HepG2 (cell line): Measurements from ENCODE around the gene WNT9A. TPM values are rescaled to one million over a fixed set of nuclear protein-coding genes. Genes with fewer than 3 reads are reported as not detected.

Experiments
- ATAC-seq: fragments of 200-7000 bp; cut with Tn5 transposase; 3 replicates; pipeline ENCODE4 v1.9.1; 2020; ENCODE audit warnings: mild to moderate bottlenecking, moderate library complexity
- BruUV-seq: library from RNA; stranded (reverse); fragments of 400-500 nt; replicated peaks from 2 replicates; lab custom pipeline; 2021; lab: Mats Ljungman, UMichigan
- CTCF ChIA-PET: fragments of 300-600 bp; formaldehyde crosslinking; extraction: SDS; loops from one replicate; lab custom pipeline; 2021; ENCODE audit warnings: low total read pairs, inconsistent platforms, low intra/inter-chr PET ratio; lab: Yijun Ruan, JAX
- POLR2A ChIA-PET: fragments of 350-600 bp; sonication (Branson Sonifier 250); formaldehyde crosslinking; loops from one replicate; lab custom pipeline; 2020; ENCODE audit warnings: antibody characterized with exemption, inconsistent platforms; lab: Yijun Ruan, JAX
- DNase-seq: peaks from one replicate; pipeline ENCODE4 v3.0.0-alpha.2; 2015; ENCODE audit warnings: low spot score
- FAIRE-seq: peaks from 3 replicates; lab custom pipeline; 2011; peaks lifted over from hg19 to GRCh38; lab: Jason Lieb, UNC
- H2AFZ ChIP-seq: one replicate; pipeline ENCODE4 v1.6.1; 2011; ENCODE audit warnings: low read length, inconsistent platforms
- H3K27ac ChIP-seq: fragments of 300-600 bp; 3 replicates; pipeline ENCODE4 v1.8.0; 2011; ENCODE audit warnings: mixed run types, mild to moderate bottlenecking, mixed read lengths, low read length, inconsistent platforms; ENCODE audit not compliant: insufficient read depth; ENCODE audit errors: extremely low read length
- H3K27me3 ChIP-seq, 2 experiments: fragments of 200-600 bp in 1 of 2; 2 replicates in 1 of 2; 3 replicates in 1 of 2; pipeline versions ENCODE4 v1.6.0 to v1.8.0; 2011; ENCODE audit warnings: low read length in 2 of 2, mild to moderate bottlenecking in 2 of 2, moderate library complexity in 2 of 2, inconsistent platforms in 1 of 2; ENCODE audit not compliant: insufficient read depth in 2 of 2, control insufficient read depth in 1 of 2
- H3K36me3 ChIP-seq, 2 experiments: fragments of 200-600 bp in 1 of 2; replicated peaks in 1 of 2; 2 replicates in 1 of 2; 3 replicates in 1 of 2; pipeline versions ENCODE4 v1.5.1 to v1.8.0; 2011; ENCODE audit warnings: low read length in 2 of 2, inconsistent platforms in 1 of 2; ENCODE audit not compliant: insufficient read depth in 2 of 2, control insufficient read depth in 1 of 2
- H3K4me1 ChIP-seq: 2 replicates; pipeline ENCODE4 v1.5.1; 2012; ENCODE audit warnings: low read length, inconsistent platforms; ENCODE audit not compliant: insufficient read depth
- H3K4me2 ChIP-seq: 2 replicates; pipeline ENCODE4 v1.6.0; 2011; ENCODE audit warnings: low read depth, low read length, inconsistent platforms
- H3K4me3 ChIP-seq, 3 experiments: fragments of 200-600 bp in 1 of 3; sonication (generic), shearing (Covaris generic) in 1 of 3; replicated peaks in 1 of 3; 2 replicates each; pipeline ENCODE4 v1.5.1; 2011 to 2016; ENCODE audit warnings: low read length in 3 of 3, inconsistent platforms in 2 of 3, low read depth in 2 of 3, mild to moderate bottlenecking in 2 of 3, control low read depth in 1 of 3, mixed read lengths in 1 of 3; ENCODE audit not compliant: insufficient read depth in 1 of 3
- H3K79me2 ChIP-seq: one replicate; pipeline ENCODE4 v1.6.1; 2011; ENCODE audit warnings: low read length, inconsistent platforms; ENCODE audit not compliant: insufficient read depth
- H3K9ac ChIP-seq: 2 replicates; pipeline ENCODE4 v1.6.0; 2011; ENCODE audit warnings: mild to moderate bottlenecking, low read depth, low read length, inconsistent platforms; ENCODE audit not compliant: insufficient read depth
- H3K9me3 ChIP-seq: 2 replicates; pipeline ENCODE4 v1.5.1; 2012; ENCODE audit warnings: mild to moderate bottlenecking, low read length
- H4K20me1 ChIP-seq: 2 replicates; pipeline ENCODE4 v1.6.0; 2011; ENCODE audit warnings: inconsistent platforms, mild to moderate bottlenecking, low read length, moderate library complexity; ENCODE audit not compliant: insufficient read depth
- ARID4A ChIP-seq: sonication (generic); formaldehyde crosslinking; IDR thresholded peaks from 2 replicates; pipeline ENCODE4 v1.5.0; 2020; ENCODE audit warnings: mild to moderate bottlenecking, missing genetic modification reagents, borderline replicate concordance
- HNF4G ChIP-seq, 2 experiments: sonication (generic) in 1 of 2; formaldehyde crosslinking in 1 of 2; IDR thresholded peaks; 2 replicates each; pipeline versions ENCODE4 v1.4.0 to v1.6.1; 2011 to 2020; ENCODE audit warnings: borderline replicate concordance in 2 of 2, low read depth in 2 of 2, mild to moderate bottlenecking in 2 of 2, low read length in 1 of 2, missing genetic modification reagents in 1 of 2, moderate library complexity in 1 of 2
- IKZF5 ChIP-seq: IDR thresholded peaks from 2 replicates; pipeline ENCODE4 v1.6.1; 2018; ENCODE audit warnings: missing genetic modification reagents, mild to moderate bottlenecking, missing compliant biosample characterization
- JUNB ChIP-seq: sonication (generic); formaldehyde crosslinking; IDR thresholded peaks from 2 replicates; pipeline ENCODE4 v1.8.0; 2022; ENCODE audit warnings: missing genetic modification reagents, mild to moderate bottlenecking, borderline replicate concordance
- SMAD3 ChIP-seq: sonication (generic); formaldehyde crosslinking; IDR thresholded peaks from 2 replicates; pipeline ENCODE4 v1.4.0; 2020; ENCODE audit warnings: missing genetic modification reagents
- XRCC5 ChIP-seq: fragments of 200-400 bp; formaldehyde crosslinking; optimal IDR thresholded peaks from 2 replicates; pipeline ENCODE3; 2017; ENCODE audit warnings: mild to moderate bottlenecking, low read length
- ZNF503 ChIP-seq: sonication (generic); formaldehyde crosslinking; IDR thresholded peaks from 2 replicates; pipeline ENCODE4 v1.4.0; 2020; ENCODE audit warnings: missing genetic modification reagents
- WGBS: methylation state at CpG from one replicate; pipeline ENCODE4 v1.1.6; 2017; ENCODE audit warnings: low lambda C conversion rate; 5-methylcytosine and 5-hydroxymethylcytosine counted together
- in situ Hi-C: cut with HindIII; loops from 2 replicates; pipeline ENCODE4 v1.10.0; 2017; ENCODE audit warnings: low pct_unique_long_range_greater_than_20kb; ENCODE audit not compliant: extremely low pct_ligation_motif_present
- intact Hi-C: fragments of 100-400 bp; cut with micrococcal nuclease; formaldehyde crosslinking; loops from one replicate; pipeline ENCODE4 v1.10.0; 2022; ENCODE audit not compliant: unreplicated experiment
- polyA plus RNA-seq, 8 experiments: library from polyadenylated mRNA; depleted of rRNA in 3 of 8; stranded (reverse) in 7 of 8; unstranded in 1 of 8; fragments of >200 nt; fragmentation: Illumina TruSeq in 4 of 8; extraction: Trizol in 4 of 8; gene quantifications; 2 replicates each; pipeline versions ENCODE4 v1.2.1 to v1.2.3, GENCODE V29; 2011 to 2016; ENCODE audit warnings: low read depth in 4 of 8, missing spikeins in 1 of 8, mixed read lengths in 1 of 8; ENCODE audit not compliant: insufficient read depth in 1 of 8
- total RNA-seq, 5 experiments: library from RNA; depleted of rRNA; stranded (reverse); fragments of >200 nt; fragmentation: Illumina TruSeq; extraction: Trizol; gene quantifications; 2 replicates each; pipeline ENCODE4 v1.2.3, GENCODE V29; 2016; ENCODE audit warnings: low read depth in 1 of 5

The WNT9A gene
- total and polyA plus RNA-seq, 2 of the 13 experiments (the other 11 are each of a cell fraction or from before 2014, with no cell fraction given) = 0.04 TPM; not detected in 1

GRCh38 chr1:227894831-227895451, 52.8 kb downstream of the WNT9A start:
- no peak overlapping the region for H3K9ac ChIP-seq
- TF ChIP-seq HNF4G (IDR thresholded peaks at IDR 0.05; ENCODE audit: borderline replicate concordance, low read depth, low read length) = no peak
- TF ChIP-seq HNF4G (CRISPR knock-in tag; IDR thresholded peaks at IDR 0.05; ENCODE audit: borderline replicate concordance, low read depth) = no peak
- no peak for TF ChIP-seq SMAD3 (CRISPR knock-in tag)
- TF ChIP-seq JUNB (CRISPR knock-in tag) = no peak
- 0 out of 2 replicates have a peak, but pooled peaks have one; percentile 15 for TF ChIP-seq ARID4A (CRISPR knock-in tag)
- TF ChIP-seq IKZF5 = no peak
- no peak for TF ChIP-seq XRCC5
- no peak for TF ChIP-seq ZNF503 (CRISPR knock-in tag)
- no peak overlapping the region for H3K27ac ChIP-seq
- H3K4me1 ChIP-seq = peaks cover 20% of the 10 kb centered on the region
- no peak overlapping the region for H3K4me3 ChIP-seq
- WGBS = 40% methylated on average over 4 of the region's 12 CpGs
- no peaks in the 10 kb centered on the region for H3K36me3 ChIP-seq
- CTCF ChIA-PET = no interaction called here
- ATAC-seq (no peak), FAIRE-seq (no peak), DNase-seq (no peak)
- H2AFZ ChIP-seq = no peak overlapping the region
- no peaks in the 10 kb centered on the region for H3K79me2 ChIP-seq
- intact Hi-C loops = no loop called here
- BruUV-seq = no TSS peak
- H3K4me2 ChIP-seq = no peak overlapping the region
- H4K20me1 ChIP-seq = no peaks in the 10 kb centered on the region
- peaks cover 6 to 37% of the 10 kb centered on the region in 2 experiments for H3K27me3 ChIP-seq
- POLR2A ChIA-PET = no interaction called here
- H3K9me3 ChIP-seq = no peaks in the 10 kb centered on the region
- in situ Hi-C loops = no loop called here
